ENCODE results near the gene ACSF2.

GRCh38 chr17:50444841-50445715 lies 19.1 kb downstream of the ACSF2 start:
- TF ChIP-seq POLR2A (IDR thresholded peaks at IDR 0.05; ENCODE audit: low read length) (no peak), GATA1 (IDR thresholded peaks at IDR 0.05; ENCODE audit: low read depth, low read length) (no peak)

All from erythroblast (primary cell).